WTC11 (cell line): ENCODE data around the gene CLPTM1. TPM values are rescaled to one million over a fixed set of nuclear protein-coding genes. Genes with fewer than 3 reads are reported as not detected.

Source experiments
- ATAC-seq: fragments of 200-7000 bp; cut with Tn5 transposase; 2 replicates; pipeline ENCODE4 v1.10.0; 2021; ENCODE audit warnings: mild to moderate bottlenecking, moderate library complexity
- CTCF ChIA-PET: fragments of 300-600 bp; sonication (Branson Sonifier 250); formaldehyde crosslinking; loops from one replicate; lab custom pipeline; 2021; ENCODE audit warnings: antibody characterized with exemption; lab: Charles Lee
- POLR2A ChIA-PET: fragments of 350-600 bp; sonication (Branson Sonifier 250); formaldehyde crosslinking; loops from one replicate; lab custom pipeline; 2021; ENCODE audit warnings: antibody characterized with exemption; lab: Charles Lee
- DNase-seq: peaks from one replicate; pipeline ENCODE4 v3.0.0; 2021; ENCODE audit warnings: low spot score
- H3K27ac Mint-ChIP-seq: 2 replicates; pipeline ENCODE4 v1.8.0; 2021; ENCODE audit warnings: mixed read lengths
- H3K27me3 Mint-ChIP-seq: 2 replicates; pipeline ENCODE4 v1.8.0; 2021; ENCODE audit warnings: low read depth, mild to moderate bottlenecking, moderate library complexity, mixed read lengths
- H3K36me3 Mint-ChIP-seq: 2 replicates; pipeline ENCODE4 v1.8.0; 2021; ENCODE audit warnings: mixed read lengths
- H3K4me1 Mint-ChIP-seq: 2 replicates; pipeline ENCODE4 v1.8.0; 2022; ENCODE audit warnings: mixed read lengths
- H3K4me3 Mint-ChIP-seq: 2 replicates; pipeline ENCODE4 v1.8.0; 2021; ENCODE audit warnings: mild to moderate bottlenecking, moderate library complexity, mixed read lengths
- H3K9me3 Mint-ChIP-seq: 2 replicates; pipeline ENCODE4 v1.8.0; 2021; ENCODE audit warnings: mixed read lengths
- AR ChIP-seq: fragments of 250-450 bp; sonication (Bioruptor Pico); IDR thresholded peaks from 2 replicates; pipeline ENCODE4 v1.9.0; 2021; ENCODE audit warnings: mild to moderate bottlenecking
- ATF1 ChIP-seq: sonication (generic); formaldehyde crosslinking; IDR thresholded peaks from 2 replicates; pipeline ENCODE4 v1.8.1; 2023; ENCODE audit warnings: mild to moderate bottlenecking, moderate library complexity, missing genetic modification reagents
- ATF3 ChIP-seq: sonication (generic); formaldehyde crosslinking; conservative IDR thresholded peaks from 2 replicates; pipeline ENCODE4 v1.8.1; 2022; ENCODE audit warnings: mild to moderate bottlenecking, missing genetic modification reagents
- CREM ChIP-seq: sonication (generic); formaldehyde crosslinking; IDR thresholded peaks from 2 replicates; pipeline ENCODE4 v1.8.1; 2022; ENCODE audit warnings: mild to moderate bottlenecking, missing genetic modification reagents, moderate library complexity
- ERG ChIP-seq: fragments of 250-450 bp; sonication (Bioruptor Pico); IDR thresholded peaks from 2 replicates; pipeline ENCODE4 v1.8.0; 2021; ENCODE audit warnings: mild to moderate bottlenecking
- FOXJ3 ChIP-seq: sonication (generic); formaldehyde crosslinking; IDR thresholded peaks from 2 replicates; pipeline ENCODE4 v1.9.0; 2021; ENCODE audit warnings: missing genetic modification reagents, mild to moderate bottlenecking, borderline replicate concordance
- FOXK1 ChIP-seq: sonication (generic); formaldehyde crosslinking; IDR thresholded peaks from 2 replicates; pipeline ENCODE4 v1.8.0; 2022; ENCODE audit warnings: mild to moderate bottlenecking, moderate library complexity, missing genetic modification reagents
- HMGA2 ChIP-seq: fragments of 250-450 bp; sonication (Bioruptor Pico); IDR thresholded peaks from 2 replicates; pipeline ENCODE4 v1.4.0; 2021; ENCODE audit warnings: mild to moderate bottlenecking, moderate library complexity
- NR1H2 ChIP-seq: sonication (generic); formaldehyde crosslinking; IDR thresholded peaks from 2 replicates; pipeline ENCODE4 v1.9.0; 2021; ENCODE audit warnings: mild to moderate bottlenecking, moderate library complexity, missing genetic modification reagents
- OVOL2 ChIP-seq: fragments of 250-450 bp; sonication (Bioruptor Pico); IDR thresholded peaks from 2 replicates; pipeline ENCODE4 v1.9.0; 2021; ENCODE audit warnings: mild to moderate bottlenecking, borderline replicate concordance
- RORB ChIP-seq: fragments of 250-450 bp; sonication (Bioruptor Pico); IDR thresholded peaks from 2 replicates; pipeline ENCODE4 v1.9.0; 2021; ENCODE audit warnings: mild to moderate bottlenecking
- SMAD4 ChIP-seq: sonication (generic); formaldehyde crosslinking; IDR thresholded peaks from 2 replicates; pipeline ENCODE4 v1.8.0; 2022; ENCODE audit warnings: mild to moderate bottlenecking, missing genetic modification reagents
- TEAD4 ChIP-seq: sonication (generic); formaldehyde crosslinking; IDR thresholded peaks from 2 replicates; pipeline ENCODE4 v1.8.0; 2022; ENCODE audit warnings: mild to moderate bottlenecking, missing genetic modification reagents
- ZBTB21 ChIP-seq: sonication (generic); formaldehyde crosslinking; IDR thresholded peaks from 2 replicates; pipeline ENCODE4 v1.8.1; 2023; ENCODE audit warnings: mild to moderate bottlenecking, missing genetic modification reagents, borderline replicate concordance
- ZNF396 ChIP-seq: fragments of 250-450 bp; sonication (Bioruptor Pico); IDR thresholded peaks from 2 replicates; pipeline ENCODE4 v1.8.0; 2021; ENCODE audit warnings: mild to moderate bottlenecking, moderate library complexity, borderline replicate concordance
- total RNA-seq: library from RNA; stranded (reverse); gene quantifications from 3 replicates; pipeline ENCODE4 v1.2.3, GENCODE V29; 2021
- TF ChIP-seq, protein P1 (sequence below): sonication (generic); formaldehyde crosslinking; IDR thresholded peaks from 2 replicates; pipeline ENCODE4 v1.8.0; 2022; ENCODE audit warnings: mild to moderate bottlenecking, missing genetic modification reagents
- TF ChIP-seq, protein P2 (sequence below): fragments of 200-600 bp; IDR thresholded peaks from 2 replicates; pipeline ENCODE4 v1.8.0; 2022; ENCODE audit warnings: antibody characterized with exemption
- TF ChIP-seq, protein P3 (sequence below): sonication (generic); formaldehyde crosslinking; IDR thresholded peaks from 2 replicates; pipeline ENCODE4 v1.8.0; 2022; ENCODE audit warnings: mild to moderate bottlenecking, missing genetic modification reagents
- TF ChIP-seq, protein P4 (sequence below): sonication (generic); formaldehyde crosslinking; IDR thresholded peaks from 2 replicates; pipeline ENCODE4 v1.8.0; 2023; ENCODE audit warnings: missing genetic modification reagents

CLPTM1 gene
- total RNA-seq, 1 experiment from 2014 or later = 85.6 TPM

DNA sequence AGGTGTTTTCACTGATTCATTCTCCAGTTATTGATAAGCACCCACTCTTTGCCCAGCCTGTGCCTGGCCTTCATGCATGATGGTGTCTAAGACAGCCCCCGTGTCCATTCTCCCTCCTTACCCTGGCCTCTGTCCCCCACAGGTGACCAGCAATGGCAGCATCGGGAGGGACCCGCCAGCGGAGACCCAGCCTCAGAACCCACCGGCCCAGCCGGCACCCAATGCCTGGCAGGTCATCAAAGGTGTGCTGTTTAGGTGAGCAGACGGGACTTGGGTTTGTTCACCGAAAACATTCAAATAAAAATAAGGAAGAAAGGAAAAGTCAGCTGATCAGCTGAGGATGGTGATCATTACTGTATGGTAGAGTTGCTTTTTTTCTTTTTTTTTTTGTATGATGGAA, 6.6 kb downstream of the CLPTM1 start:
- peaks cover 4% of the 10 kb centered on the region; the same call in 1 of the 2 replicates for H3K4me1 Mint-ChIP-seq
- no peak for TF ChIP-seq OVOL2 (CRISPR knock-in tag)
- no peak for TF ChIP-seq HMGA2 (CRISPR knock-in tag)
- no peak for TF ChIP-seq CREM (CRISPR knock-in tag)
- no peak for TF ChIP-seq NR1H2
- TF ChIP-seq AR = no peak
- TF ChIP-seq, protein P1, sequence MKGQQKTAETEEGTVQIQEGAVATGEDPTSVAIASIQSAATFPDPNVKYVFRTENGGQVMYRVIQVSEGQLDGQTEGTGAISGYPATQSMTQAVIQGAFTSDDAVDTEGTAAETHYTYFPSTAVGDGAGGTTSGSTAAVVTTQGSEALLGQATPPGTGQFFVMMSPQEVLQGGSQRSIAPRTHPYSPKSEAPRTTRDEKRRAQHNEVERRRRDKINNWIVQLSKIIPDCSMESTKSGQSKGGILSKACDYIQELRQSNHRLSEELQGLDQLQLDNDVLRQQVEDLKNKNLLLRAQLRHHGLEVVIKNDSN (CRISPR knock-in tag) = no peak
- TF ChIP-seq TEAD4 (CRISPR knock-in tag) = no peak
- TF ChIP-seq SMAD4 (CRISPR knock-in tag) = no peak
- TF ChIP-seq ERG (CRISPR knock-in tag) = no peak
- CTCF ChIA-PET = interaction anchor here (1.1 to 2.3 kb wide), 2 partner anchors 27 to 51 kb away, joined by 4 to 6 read pairs; no protein-coding TSS in a partner anchor
- H3K27me3 Mint-ChIP-seq = no peaks in the 10 kb centered on the region
- no peak overlapping the region for H3K27ac Mint-ChIP-seq
- H3K9me3 Mint-ChIP-seq = no peaks in the 10 kb centered on the region
- POLR2A ChIA-PET = no interaction called here
- peaks cover 27% of the 10 kb centered on the region for H3K36me3 Mint-ChIP-seq
- ATAC-seq (no peak), DNase-seq (no peak)
- H3K4me3 Mint-ChIP-seq = no peak overlapping the region

DNA sequence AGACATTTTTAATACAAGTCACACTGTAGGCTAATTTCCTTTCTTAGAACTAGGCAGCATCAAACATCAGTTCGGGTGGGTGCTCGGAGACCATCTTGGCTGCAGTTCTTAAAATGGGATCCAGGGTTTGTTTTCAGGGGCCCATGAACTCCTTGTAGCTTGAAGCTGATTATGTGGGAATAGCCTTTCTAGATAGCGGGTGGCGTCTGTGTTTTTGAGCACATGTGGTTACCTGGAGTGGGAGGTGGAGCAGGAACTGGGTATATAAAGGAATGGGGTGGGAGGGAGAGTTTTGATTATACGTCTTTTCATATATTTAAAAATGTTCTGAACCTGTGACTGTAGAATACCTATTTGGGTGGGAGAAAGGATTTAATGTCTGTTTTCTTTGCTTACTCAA, 12.9 kb downstream of the CLPTM1 start:
- Mint-ChIP-seq H3K36me3 (peaks cover 20% of the 10 kb centered on the region), H3K4me3 (no peak overlapping the region), H3K27ac (peak overlapping the region; percentile 11; the same call in 1 of the 2 replicates), H3K27me3 (no peaks in the 10 kb centered on the region), H3K9me3 (no peaks in the 10 kb centered on the region), H3K4me1 (no peaks in the 10 kb centered on the region)
- POLR2A ChIA-PET = no interaction called here
- TF ChIP-seq ZBTB21 (no peak), ATF3 (CRISPR knock-in tag) (no peak), FOXJ3 (CRISPR knock-in tag) (no peak), ERG (CRISPR knock-in tag) (no peak), SMAD4 (CRISPR knock-in tag) (no peak), RORB (CRISPR knock-in tag) (no peak), ZNF396 (CRISPR knock-in tag) (no peak), ATF1 (CRISPR knock-in tag) (no peak), FOXK1 (no peak)
- TF ChIP-seq, protein P2, sequence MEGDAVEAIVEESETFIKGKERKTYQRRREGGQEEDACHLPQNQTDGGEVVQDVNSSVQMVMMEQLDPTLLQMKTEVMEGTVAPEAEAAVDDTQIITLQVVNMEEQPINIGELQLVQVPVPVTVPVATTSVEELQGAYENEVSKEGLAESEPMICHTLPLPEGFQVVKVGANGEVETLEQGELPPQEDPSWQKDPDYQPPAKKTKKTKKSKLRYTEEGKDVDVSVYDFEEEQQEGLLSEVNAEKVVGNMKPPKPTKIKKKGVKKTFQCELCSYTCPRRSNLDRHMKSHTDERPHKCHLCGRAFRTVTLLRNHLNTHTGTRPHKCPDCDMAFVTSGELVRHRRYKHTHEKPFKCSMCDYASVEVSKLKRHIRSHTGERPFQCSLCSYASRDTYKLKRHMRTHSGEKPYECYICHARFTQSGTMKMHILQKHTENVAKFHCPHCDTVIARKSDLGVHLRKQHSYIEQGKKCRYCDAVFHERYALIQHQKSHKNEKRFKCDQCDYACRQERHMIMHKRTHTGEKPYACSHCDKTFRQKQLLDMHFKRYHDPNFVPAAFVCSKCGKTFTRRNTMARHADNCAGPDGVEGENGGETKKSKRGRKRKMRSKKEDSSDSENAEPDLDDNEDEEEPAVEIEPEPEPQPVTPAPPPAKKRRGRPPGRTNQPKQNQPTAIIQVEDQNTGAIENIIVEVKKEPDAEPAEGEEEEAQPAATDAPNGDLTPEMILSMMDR = no peak
- TF ChIP-seq, protein P3, sequence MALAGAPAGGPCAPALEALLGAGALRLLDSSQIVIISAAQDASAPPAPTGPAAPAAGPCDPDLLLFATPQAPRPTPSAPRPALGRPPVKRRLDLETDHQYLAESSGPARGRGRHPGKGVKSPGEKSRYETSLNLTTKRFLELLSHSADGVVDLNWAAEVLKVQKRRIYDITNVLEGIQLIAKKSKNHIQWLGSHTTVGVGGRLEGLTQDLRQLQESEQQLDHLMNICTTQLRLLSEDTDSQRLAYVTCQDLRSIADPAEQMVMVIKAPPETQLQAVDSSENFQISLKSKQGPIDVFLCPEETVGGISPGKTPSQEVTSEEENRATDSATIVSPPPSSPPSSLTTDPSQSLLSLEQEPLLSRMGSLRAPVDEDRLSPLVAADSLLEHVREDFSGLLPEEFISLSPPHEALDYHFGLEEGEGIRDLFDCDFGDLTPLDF = no peak
- TF ChIP-seq, protein P4, sequence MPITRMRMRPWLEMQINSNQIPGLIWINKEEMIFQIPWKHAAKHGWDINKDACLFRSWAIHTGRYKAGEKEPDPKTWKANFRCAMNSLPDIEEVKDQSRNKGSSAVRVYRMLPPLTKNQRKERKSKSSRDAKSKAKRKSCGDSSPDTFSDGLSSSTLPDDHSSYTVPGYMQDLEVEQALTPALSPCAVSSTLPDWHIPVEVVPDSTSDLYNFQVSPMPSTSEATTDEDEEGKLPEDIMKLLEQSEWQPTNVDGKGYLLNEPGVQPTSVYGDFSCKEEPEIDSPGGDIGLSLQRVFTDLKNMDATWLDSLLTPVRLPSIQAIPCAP (CRISPR knock-in tag) = no peak
- no peak for ATAC-seq
- no peak for DNase-seq
- CTCF ChIA-PET = no interaction called here
